Effector memory CD4-positive, alpha-beta T cell (primary cell): ENCODE results near the gene AGXT.

ENCODE experiments used
- DNase-seq, 3 donors: peaks; one replicate each; pipeline ENCODE4 v3.0.0-alpha.2; 2020
- H3K27ac ChIP-seq: 2 replicates; pipeline ENCODE4 v1.7.0; 2013; ENCODE audit warnings: mild to moderate bottlenecking, low read length, moderate library complexity; ENCODE audit not compliant: insufficient read depth, poor library complexity, severe bottlenecking
- H3K27me3 ChIP-seq: replicated peaks from 2 replicates; pipeline ENCODE4 v1.7.0; 2013; ENCODE audit warnings: mild to moderate bottlenecking, low read length; ENCODE audit not compliant: insufficient read depth, control insufficient read depth, poor library complexity, severe bottlenecking
- H3K36me3 ChIP-seq: 2 replicates; pipeline ENCODE4 v1.7.0; 2013; ENCODE audit warnings: mild to moderate bottlenecking, low read length, moderate library complexity; ENCODE audit not compliant: control insufficient read depth, insufficient read depth
- H3K4me1 ChIP-seq: 2 replicates; pipeline ENCODE4 v1.7.0; 2013; ENCODE audit warnings: low read length, mild to moderate bottlenecking; ENCODE audit not compliant: control insufficient read depth, insufficient read depth, poor library complexity, severe bottlenecking
- H3K4me3 ChIP-seq: 2 replicates; pipeline ENCODE4 v1.7.0; 2013; ENCODE audit warnings: low read length, low read depth, mild to moderate bottlenecking; ENCODE audit not compliant: insufficient read depth, poor library complexity, severe bottlenecking
- H3K9me3 ChIP-seq: 2 replicates; pipeline ENCODE4 v1.7.0; 2013; ENCODE audit warnings: mild to moderate bottlenecking, low read length, moderate library complexity; ENCODE audit not compliant: control insufficient read depth

AGXT gene

DNA sequence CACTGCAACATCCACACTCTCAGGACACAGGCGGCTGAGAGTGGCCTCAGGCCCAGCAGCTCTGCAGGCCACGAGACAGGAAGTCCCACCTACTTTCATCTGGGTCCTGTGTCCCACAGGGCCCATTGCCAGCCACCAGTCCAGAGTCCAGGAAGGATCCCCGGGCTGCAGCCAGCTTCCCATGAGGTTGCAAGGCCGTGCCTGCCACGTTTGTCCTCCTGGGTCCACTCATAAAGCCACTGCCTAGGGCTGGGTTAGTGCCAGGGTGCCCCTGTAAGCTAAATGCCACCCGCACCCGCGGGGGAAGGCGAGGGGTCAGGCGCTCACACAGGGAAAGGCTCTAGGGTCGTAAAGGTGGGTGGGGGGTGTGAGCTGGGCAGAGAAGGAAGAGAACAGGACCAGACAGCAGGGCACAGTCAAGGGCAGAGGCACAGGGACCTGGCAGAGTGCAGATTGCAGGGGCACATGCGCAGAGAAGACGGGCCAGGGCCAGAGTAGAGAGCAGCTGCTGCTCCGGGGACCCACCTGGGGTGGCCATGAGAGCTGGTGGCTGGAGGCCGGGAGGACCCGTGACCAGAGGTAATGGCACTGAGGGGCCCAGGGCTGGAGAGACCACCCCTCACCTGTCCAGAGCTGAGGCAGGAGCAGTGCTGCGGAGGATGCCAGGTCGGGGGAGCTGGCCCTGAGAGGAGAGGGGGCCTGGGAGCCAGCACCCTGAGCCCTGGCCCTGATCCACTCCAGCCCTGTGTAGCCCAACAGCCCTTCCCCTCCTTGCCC lies 8.0 kb downstream of the AGXT start:
- no peaks in the 10 kb centered on the region for H3K9me3 ChIP-seq
- no peak overlapping the region for H3K27ac ChIP-seq
- H3K4me3 ChIP-seq = no peak overlapping the region
- H3K4me1 ChIP-seq = no peaks in the 10 kb centered on the region
- no peak for DNase-seq
- H3K27me3 ChIP-seq = no peaks in the 10 kb centered on the region
- no peaks in the 10 kb centered on the region for H3K36me3 ChIP-seq

GRCh38 chr2:240877460-240878340 lies 9.1 kb downstream of the AGXT start:
- no peaks in the 10 kb centered on the region for H3K9me3 ChIP-seq
- H3K27ac ChIP-seq = no peak overlapping the region
- DNase-seq = no peak
- no peak overlapping the region for H3K4me3 ChIP-seq
- H3K36me3 ChIP-seq = no peaks in the 10 kb centered on the region
- H3K27me3 ChIP-seq = no peaks in the 10 kb centered on the region
- H3K4me1 ChIP-seq = no peaks in the 10 kb centered on the region

GRCh38 chr2:240878341-240878936 lies 9.8 kb downstream of the AGXT start:
- no peak overlapping the region for H3K27ac ChIP-seq
- no peak for DNase-seq
- H3K4me1 ChIP-seq = no peaks in the 10 kb centered on the region
- no peak overlapping the region for H3K4me3 ChIP-seq
- no peaks in the 10 kb centered on the region for H3K9me3 ChIP-seq
- H3K27me3 ChIP-seq = no peaks in the 10 kb centered on the region
- no peaks in the 10 kb centered on the region for H3K36me3 ChIP-seq

GRCh38 chr2:240879105-240879504 lies 10.5 kb downstream of the AGXT start:
- no peaks in the 10 kb centered on the region for H3K27me3 ChIP-seq
- no peaks in the 10 kb centered on the region for H3K36me3 ChIP-seq
- no peaks in the 10 kb centered on the region for H3K4me1 ChIP-seq
- H3K4me3 ChIP-seq = no peak overlapping the region
- H3K9me3 ChIP-seq = no peaks in the 10 kb centered on the region
- H3K27ac ChIP-seq = no peak overlapping the region
- DNase-seq = no peak

GRCh38 chr2:240881913-240882312 lies 13.3 kb downstream of the AGXT start:
- Histone ChIP-seq H3K36me3 (no peaks in the 10 kb centered on the region), H3K4me3 (no peak overlapping the region), H3K4me1 (no peaks in the 10 kb centered on the region), H3K27me3 (no peaks in the 10 kb centered on the region), H3K27ac (no peak overlapping the region), H3K9me3 (no peaks in the 10 kb centered on the region)
- DNase-seq = no peak

GRCh38 chr2:240884221-240884620 lies 15.6 kb downstream of the AGXT start:
- DNase-seq = no peak
- H3K27me3 ChIP-seq = no peaks in the 10 kb centered on the region
- H3K36me3 ChIP-seq = no peaks in the 10 kb centered on the region
- H3K9me3 ChIP-seq = no peaks in the 10 kb centered on the region
- no peak overlapping the region for H3K27ac ChIP-seq
- no peaks in the 10 kb centered on the region for H3K4me1 ChIP-seq
- H3K4me3 ChIP-seq = no peak overlapping the region

GRCh38 chr2:240884745-240885144 lies 16.1 kb downstream of the AGXT start:
- Histone ChIP-seq H3K4me3 (no peak overlapping the region), H3K36me3 (no peaks in the 10 kb centered on the region), H3K27me3 (no peaks in the 10 kb centered on the region), H3K9me3 (no peaks in the 10 kb centered on the region), H3K4me1 (no peaks in the 10 kb centered on the region), H3K27ac (no peak overlapping the region)
- no peak for DNase-seq

GRCh38 chr2:240885566-240885965 lies 16.9 kb downstream of the AGXT start:
- Histone ChIP-seq H3K27ac (no peak overlapping the region), H3K4me3 (no peak overlapping the region), H3K27me3 (no peaks in the 10 kb centered on the region), H3K4me1 (no peaks in the 10 kb centered on the region), H3K36me3 (no peaks in the 10 kb centered on the region), H3K9me3 (no peaks in the 10 kb centered on the region)
- DNase-seq = no peak

GRCh38 chr2:240886023-240886565 lies 17.5 kb downstream of the AGXT start:
- Histone ChIP-seq H3K27me3 (no peaks in the 10 kb centered on the region), H3K27ac (no peak overlapping the region), H3K9me3 (no peaks in the 10 kb centered on the region), H3K4me3 (no peak overlapping the region), H3K36me3 (no peaks in the 10 kb centered on the region), H3K4me1 (no peaks in the 10 kb centered on the region)
- DNase-seq = no peak
